Esophagus squamous epithelium (tissue), 5 donors: ENCODE data around the gene MIER2. TPM values are rescaled to one million over a fixed set of nuclear protein-coding genes. Genes with fewer than 3 reads are reported as not detected.

Experiments
- DNase-seq: peaks from one replicate; lab custom pipeline; 2025; lab: John Stamatoyannopoulos, UW
- H3K27ac ChIP-seq, 4 donors: fragments of 200-600 bp; sonication (generic); one replicate each; pipeline ENCODE4 v1.5.1; 2016 to 2019; ENCODE audit warnings: mild to moderate bottlenecking in 1 of 4
- H3K27me3 ChIP-seq, 4 donors: fragments of 200-600 bp; sonication (generic); 1 replicate in 3 of 4; 2 replicates in 1 of 4; pipeline versions ENCODE4 v1.5.1 to v1.6.0; 2017 to 2021; ENCODE audit warnings: antibody characterized with exemption in 1 of 4
- H3K36me3 ChIP-seq, 3 donors: fragments of 200-600 bp; sonication (generic); one replicate each; pipeline ENCODE4 v1.5.1; 2016 to 2019
- H3K4me1 ChIP-seq, 3 donors: fragments of 200-600 bp; sonication (generic); one replicate each; pipeline ENCODE4 v1.5.1; 2017 to 2019
- H3K4me3 ChIP-seq, 4 donors: fragments of 200-600 bp; sonication (generic); 1 replicate in 3 of 4; 2 replicates in 1 of 4; pipeline ENCODE4 v1.5.1; 2016 to 2019; ENCODE audit warnings: mild to moderate bottlenecking in 2 of 4, moderate library complexity in 1 of 4
- H3K9me3 ChIP-seq, 3 donors: fragments of 200-600 bp; sonication (generic); one replicate each; pipeline ENCODE4 v1.5.1; 2016 to 2019
- CTCF ChIP-seq, 6 experiments: fragments of 450-650 bp in 4 of 6; fragments of 200-600 bp in 2 of 6; sonication (generic) in 2 of 6; IDR thresholded peaks; one replicate each; pipeline ENCODE4 v1.5.1; 2016 to 2019; ENCODE audit warnings: antibody characterized with exemption in 6 of 6, mild to moderate bottlenecking in 4 of 6, moderate library complexity in 4 of 6
- POLR2A ChIP-seq, 4 donors: fragments of 450-650 bp; IDR thresholded peaks; one replicate each; pipeline ENCODE4 v1.6.1; 2017; ENCODE audit warnings: antibody characterized with exemption in 4 of 4, mild to moderate bottlenecking in 4 of 4, moderate library complexity in 3 of 4
- WGBS, 2 donors: methylation state at CpG; one replicate each; pipeline ENCODE4 v1.1.5; 2018; 5-methylcytosine and 5-hydroxymethylcytosine counted together
- intact Hi-C: fragments of 100-400 bp; cut with DNase I; formaldehyde crosslinking; loops from one replicate; pipeline ENCODE4 v1.15.0; 2022
- total RNA-seq, 4 donors: library from RNA; depleted of rRNA; stranded (reverse); fragments of >200 nt; gene quantifications; one replicate each; pipeline ENCODE4 v1.1.0, GENCODE V29; 2016
- donor health status: DM: yes; HTN: yes; CAD: no.

MIER2 gene
- total RNA-seq, 4 donors from 2014 or later: 11.7 to 31.5 (median 14.9) TPM

- DNase-seq: no peak
- Histone ChIP-seq H3K27me3 (peaks cover 0 to 25% (median 0%) of the 10 kb centered on the region in 4 donors), H3K9me3 (no peaks in the 10 kb centered on the region), H3K4me3 (peak overlapping the region; percentile 69 to 98 (median 85)), H3K4me1 (peaks cover 18 to 50% (median 31%) of the 10 kb centered on the region in 3 donors), H3K36me3 (peaks cover 0 to 6% (median 0%) of the 10 kb centered on the region in 3 donors), H3K27ac (peak overlapping the region; percentile 84 to 90 (median 88))
- TF ChIP-seq CTCF (IDR thresholded peaks at IDR 0.05): no peak
- TF ChIP-seq POLR2A (IDR thresholded peaks at IDR 0.05): no peak
- intact Hi-C loops: no loop called here
- WGBS, 2 donors: 0 to 4% methylated on average over 1 to 4 of the region's 70 CpGs
Observed at GRCh38 chr19:343941-344624, 513 bp downstream of the MIER2 start.

- WGBS, 2 donors: 26 to 32% methylated on average over 3 to 16 of the region's 19 CpGs
- Histone ChIP-seq H3K27me3 (peaks cover 0 to 24% (median 0%) of the 10 kb centered on the region in 4 donors), H3K27ac (peak overlapping the region; percentile 84 to 90 (median 88)), H3K36me3 (peaks cover 0 to 6% (median 0%) of the 10 kb centered on the region in 3 donors), H3K4me3 (peak overlapping the region; percentile 69 to 98 (median 85)), H3K9me3 (no peaks in the 10 kb centered on the region), H3K4me1 (peaks cover 18 to 50% (median 31%) of the 10 kb centered on the region in 3 donors)
- TF ChIP-seq POLR2A (IDR thresholded peaks at IDR 0.05): no peak
- no peak for TF ChIP-seq CTCF (IDR thresholded peaks at IDR 0.05)
- intact Hi-C loops: no loop called here
- DNase-seq: no peak
Observed at GRCh38 chr19:343451-343931, 1.1 kb downstream of the MIER2 start.

- no peak for TF ChIP-seq CTCF (IDR thresholded peaks at IDR 0.05)
- no peak for TF ChIP-seq POLR2A (IDR thresholded peaks at IDR 0.05)
- DNase-seq: no peak
- Histone ChIP-seq H3K4me3 (peak overlapping the region; percentile 69 to 98 (median 85)), H3K9me3 (no peaks in the 10 kb centered on the region), H3K27me3 (peaks cover 0 to 18% (median 0%) of the 10 kb centered on the region in 4 donors), H3K4me1 (peaks cover 18 to 50% (median 31%) of the 10 kb centered on the region in 3 donors), H3K27ac (peak overlapping the region; percentile 84 to 90 (median 88)), H3K36me3 (peaks cover 0 to 6% (median 0%) of the 10 kb centered on the region in 3 donors)
- WGBS, 2 donors: 37 to 55% methylated on average over 8 to 12 of the region's 14 CpGs
- intact Hi-C loops: no loop called here
Observed at GRCh38 chr19:342801-343421, 1.7 kb downstream of the MIER2 start.

GRCh38 chr19:342128-342455 lies 2.5 kb downstream of the MIER2 start:
- Histone ChIP-seq H3K27ac (peak overlapping the region; percentile 19 to 90 (median 88)), H3K27me3 (peaks cover 0 to 11% (median 0%) of the 10 kb centered on the region in 4 donors), H3K36me3 (peaks cover 0 to 6% (median 0%) of the 10 kb centered on the region in 3 donors), H3K4me3 (peak overlapping the region; percentile 69 to 98 (median 85)), H3K9me3 (no peaks in the 10 kb centered on the region), H3K4me1 (peaks cover 18 to 50% (median 31%) of the 10 kb centered on the region in 3 donors)
- no peak for TF ChIP-seq POLR2A (IDR thresholded peaks at IDR 0.05)
- TF ChIP-seq CTCF (IDR thresholded peaks at IDR 0.05): no peak
- WGBS, 2 donors: 81 to 92% methylated on average over 5 to 9 of the region's 10 CpGs
- no peak for DNase-seq
- intact Hi-C loops: no loop called here
